Prostate gland (tissue), 2 donors: ENCODE data around the gene CES2. TPM values are rescaled to one million over a fixed set of nuclear protein-coding genes. Genes with fewer than 3 reads are reported as not detected.
"Not testable (repeated sequence)": the region's sequence is repeated elsewhere in the genome, so short reads cannot be mapped to it uniquely, and the experiment has no call there.

Source experiments
- DNase-seq: peaks from one replicate; pipeline ENCODE4 v3.0.0-alpha.2; 2019; ENCODE audit warnings: low spot score
- H3K27ac ChIP-seq, 2 donors: fragments of 200-600 bp; sonication (generic); 2 replicates each; pipeline ENCODE4 v1.5.1; 2017 to 2019
- H3K27me3 ChIP-seq: fragments of 200-600 bp; sonication (generic); replicated peaks from 2 replicates; pipeline ENCODE4 v1.5.1; 2019; ENCODE audit not compliant: insufficient read depth
- H3K36me3 ChIP-seq, 2 donors: fragments of 200-600 bp; sonication (generic); 1 replicate in 1 of 2; 2 replicates in 1 of 2; pipeline versions ENCODE4 v1.5.1 to v1.8.1; 2017 to 2019
- H3K4me1 ChIP-seq: fragments of 200-600 bp; sonication (generic); replicated peaks from 2 replicates; pipeline ENCODE4 v1.5.1; 2019
- H3K4me3 ChIP-seq, 2 donors: fragments of 200-600 bp; sonication (generic); 2 replicates each; pipeline ENCODE4 v1.5.1; 2017 to 2019
- H3K9me3 ChIP-seq: fragments of 200-600 bp; sonication (generic); 2 replicates; pipeline ENCODE4 v1.5.1; 2017
- CTCF ChIP-seq, 4 experiments: fragments of 200-600 bp in 2 of 4; fragments of 450-650 bp in 2 of 4; sonication (generic) in 2 of 4; IDR thresholded peaks; 1 replicate in 3 of 4; 2 replicates in 1 of 4; pipeline ENCODE4 v1.5.1; 2016 to 2019; ENCODE audit warnings: antibody characterized with exemption in 4 of 4, mild to moderate bottlenecking in 2 of 4, moderate library complexity in 2 of 4
- POLR2A ChIP-seq: fragments of 450-650 bp; IDR thresholded peaks from one replicate; pipeline ENCODE4 v1.6.1; 2016; ENCODE audit warnings: antibody characterized with exemption, mild to moderate bottlenecking
- POLR2AphosphoS5 ChIP-seq: sonication (generic); formaldehyde crosslinking; IDR thresholded peaks from one replicate; pipeline ENCODE4 v1.6.1; 2017; ENCODE audit warnings: antibody characterized with exemption
- WGBS: methylation state at CpG from one replicate; pipeline ENCODE4 v1.1.5; 2018; 5-methylcytosine and 5-hydroxymethylcytosine counted together
- intact Hi-C: fragments of 100-400 bp; cut with DNase I; formaldehyde crosslinking; loops from one replicate; pipeline ENCODE4 v1.14.2; 2022
- total RNA-seq, 2 donors: library from RNA; depleted of rRNA; stranded (reverse); fragments of >200 nt; gene quantifications; one replicate each; pipeline ENCODE4 v1.1.0, GENCODE V29; 2016

The CES2 gene
- total RNA-seq, 2 donors from 2014 or later, result 36.3 to 61.5 TPM

- intact Hi-C loops, result no loop called here
- no peaks in the 10 kb centered on the region for H3K4me1 ChIP-seq
- WGBS, result 87% methylated on average over 5 of the region's 6 CpGs
- H3K9me3 ChIP-seq, result no peaks in the 10 kb centered on the region
- no peak for TF ChIP-seq CTCF (IDR thresholded peaks at IDR 0.05)
- TF ChIP-seq POLR2AphosphoS5, result no peak
- no peak for TF ChIP-seq POLR2A
- H3K27me3 ChIP-seq, result no peaks in the 10 kb centered on the region
- no peak for DNase-seq
- no peak overlapping the region for H3K27ac ChIP-seq
- no peaks in the 10 kb centered on the region for H3K36me3 ChIP-seq
- no peak overlapping the region for H3K4me3 ChIP-seq
Measured at GRCh38 chr16:66973716-66974115, 38.4 kb downstream of the CES2 start.

- DNase-seq, intact Hi-C loops, H3K9me3 ChIP-seq, H3K27me3 ChIP-seq, H3K27ac ChIP-seq, H3K4me3 ChIP-seq, H3K36me3 ChIP-seq, H3K4me1 ChIP-seq: not testable (repeated sequence)
- 91% methylated on average over 29 of the region's 32 CpGs for WGBS
Measured at GRCh38 chr16:66974156-66974931, 39.0 kb downstream of the CES2 start.

GRCh38 chr16:66974932-66975246 is 39.6 kb downstream of the CES2 start:
- intact Hi-C loops, H3K27me3 ChIP-seq, H3K36me3 ChIP-seq, H3K4me3 ChIP-seq, DNase-seq, H3K9me3 ChIP-seq, H3K4me1 ChIP-seq, H3K27ac ChIP-seq: not testable (repeated sequence)
- WGBS, result 21% methylated on average over 11 of the region's 11 CpGs

GRCh38 chr16:66975302-66975893 is 40.1 kb downstream of the CES2 start:
- no peak for DNase-seq
- H3K36me3 ChIP-seq, result no peaks in the 10 kb centered on the region
- no peak for TF ChIP-seq CTCF (IDR thresholded peaks at IDR 0.05)
- TF ChIP-seq POLR2AphosphoS5, result no peak
- TF ChIP-seq POLR2A, result no peak
- H3K27me3 ChIP-seq, result no peaks in the 10 kb centered on the region
- intact Hi-C loops, result no loop called here
- H3K9me3 ChIP-seq, result no peaks in the 10 kb centered on the region
- 83% methylated on average over 14 of the region's 14 CpGs for WGBS
- no peaks in the 10 kb centered on the region for H3K4me1 ChIP-seq
- no peak overlapping the region for H3K4me3 ChIP-seq
- no peak overlapping the region for H3K27ac ChIP-seq

- Histone ChIP-seq H3K27ac (no peak overlapping the region), H3K27me3 (no peaks in the 10 kb centered on the region), H3K36me3 (no peaks in the 10 kb centered on the region), H3K4me3 (no peak overlapping the region), H3K9me3 (no peaks in the 10 kb centered on the region), H3K4me1 (no peaks in the 10 kb centered on the region)
- intact Hi-C loops, result loop anchor here (1.0 to 2.0 kb wide), 2 partner anchors 179 to 208 kb away; no protein-coding TSS in a partner anchor
- TF ChIP-seq POLR2A (no peak), POLR2AphosphoS5 (no peak), CTCF (IDR thresholded peaks at IDR 0.05) (no peak)
- DNase-seq, result no peak
- 41% methylated on average over 13 of the region's 13 CpGs for WGBS
Measured at GRCh38 chr16:66976746-66977145, 41.4 kb downstream of the CES2 start.
